ENCODE data around the gene RFWD3.
"Not testable (repeated sequence)": the region's sequence is repeated elsewhere in the genome, so short reads cannot be mapped to it uniquely, and the experiment has no call there.

Gene RFWD3

DNA sequence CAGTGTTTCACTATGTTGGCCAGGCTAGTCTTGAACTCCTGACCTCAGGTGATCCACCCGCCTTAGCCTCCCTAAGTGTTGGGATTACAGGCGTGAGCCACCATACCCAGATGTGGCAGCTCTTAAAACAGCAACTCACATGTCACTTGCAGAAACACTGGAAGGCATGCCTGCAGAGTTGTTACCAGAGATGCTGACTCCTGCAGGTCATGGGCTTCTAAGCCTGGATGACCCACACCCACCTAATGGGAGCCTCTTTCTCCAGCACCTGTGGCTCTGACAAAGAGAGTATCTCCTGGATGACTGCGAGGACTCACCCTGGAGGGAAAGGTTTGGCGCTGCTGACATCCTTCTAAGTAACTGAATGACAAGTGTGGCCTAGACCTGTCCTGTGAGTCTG lies 11.2 kb upstream of the RFWD3 start:
- no peak for DNase-seq (ENCODE audit: extremely low spot score)
- ChIA-PET CTCF (no interaction called here), POLR2A (interaction anchor here (2.8 kb wide), 1 partner anchor 11 kb away, joined by 9 read pairs; the partner anchor contains the start of gene RFWD3)
- TF ChIP-seq LEF1 (IDR thresholded peaks at IDR 0.05; ENCODE audit: borderline replicate concordance), result no peak
- no peak for TF ChIP-seq NFRKB (IDR thresholded peaks at IDR 0.05)
- TF ChIP-seq FOXK2 (IDR thresholded peaks at IDR 0.05), result no peak
- no peak for TF ChIP-seq TARDBP (IDR thresholded peaks at IDR 0.05)
- no peak for TF ChIP-seq L3MBTL2 (conservative IDR thresholded peaks at IDR 0.05)
- TF ChIP-seq BHLHE40 (IDR thresholded peaks at IDR 0.05; ENCODE audit: borderline replicate concordance), result no peak
- no peak for TF ChIP-seq FOXM1 (IDR thresholded peaks at IDR 0.05; ENCODE audit: borderline replicate concordance)
- no peak for TF ChIP-seq ARNT (IDR thresholded peaks at IDR 0.05)
- no peak for TF ChIP-seq ELF4 (IDR thresholded peaks at IDR 0.05)
- TF ChIP-seq, protein P1, sequence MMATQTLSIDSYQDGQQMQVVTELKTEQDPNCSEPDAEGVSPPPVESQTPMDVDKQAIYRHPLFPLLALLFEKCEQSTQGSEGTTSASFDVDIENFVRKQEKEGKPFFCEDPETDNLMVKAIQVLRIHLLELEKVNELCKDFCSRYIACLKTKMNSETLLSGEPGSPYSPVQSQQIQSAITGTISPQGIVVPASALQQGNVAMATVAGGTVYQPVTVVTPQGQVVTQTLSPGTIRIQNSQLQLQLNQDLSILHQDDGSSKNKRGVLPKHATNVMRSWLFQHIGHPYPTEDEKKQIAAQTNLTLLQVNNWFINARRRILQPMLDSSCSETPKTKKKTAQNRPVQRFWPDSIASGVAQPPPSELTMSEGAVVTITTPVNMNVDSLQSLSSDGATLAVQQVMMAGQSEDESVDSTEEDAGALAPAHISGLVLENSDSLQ (IDR thresholded peaks at IDR 0.05), result no peak

DNA sequence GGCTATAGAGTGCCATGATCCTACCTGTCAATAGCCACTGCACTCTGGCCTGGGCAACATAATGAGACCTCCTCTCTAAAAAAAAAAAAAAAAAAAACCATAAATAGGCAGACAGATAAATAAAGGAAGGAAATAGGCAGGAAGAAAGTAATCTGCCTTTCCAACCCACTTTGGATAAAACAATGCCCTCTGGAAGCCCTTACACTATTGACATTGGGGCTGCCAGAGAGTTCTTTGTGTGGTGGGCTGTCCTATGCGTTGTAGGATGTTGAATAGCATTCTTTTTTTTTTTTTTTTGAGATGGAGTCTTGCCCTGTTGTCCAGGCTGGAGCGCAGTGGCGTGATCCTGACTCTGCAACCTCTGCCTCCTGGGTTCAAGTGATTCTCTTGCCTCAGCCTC lies 7.2 kb upstream of the RFWD3 start:
- ChIA-PET POLR2A (no interaction called here), CTCF (no interaction called here)
- no peak for TF ChIP-seq FOXM1 (IDR thresholded peaks at IDR 0.05; ENCODE audit: borderline replicate concordance)
- TF ChIP-seq FOXK2 (IDR thresholded peaks at IDR 0.05), result no peak
- no peak for TF ChIP-seq ZNF384 (IDR thresholded peaks at IDR 0.05)
- TF ChIP-seq ARNT (IDR thresholded peaks at IDR 0.05), result no peak
- no peak for TF ChIP-seq HDGF (IDR thresholded peaks at IDR 0.05; ENCODE audit: borderline replicate concordance)
- TF ChIP-seq SP1 (IDR thresholded peaks at IDR 0.05), result no peak
- no peak for TF ChIP-seq SUZ12 (IDR thresholded peaks at IDR 0.05)
- no peak for TF ChIP-seq L3MBTL2 (conservative IDR thresholded peaks at IDR 0.05)
- TF ChIP-seq CTBP1 (IDR thresholded peaks at IDR 0.05; ENCODE audit: borderline replicate concordance), result no peak
- TF ChIP-seq TARDBP (IDR thresholded peaks at IDR 0.05), result no peak
- no peak for TF ChIP-seq ELF4 (IDR thresholded peaks at IDR 0.05)
- TF ChIP-seq, protein P1 (IDR thresholded peaks at IDR 0.05), result no peak
- no peak for TF ChIP-seq LEF1 (IDR thresholded peaks at IDR 0.05; ENCODE audit: borderline replicate concordance)
- no peak for TF ChIP-seq FOXA1 (IDR thresholded peaks at IDR 0.05)
- no peak for TF ChIP-seq BHLHE40 (IDR thresholded peaks at IDR 0.05; ENCODE audit: borderline replicate concordance)
- no peak for TF ChIP-seq NFRKB (IDR thresholded peaks at IDR 0.05)
- DNase-seq (ENCODE audit: extremely low spot score), result no peak

DNA sequence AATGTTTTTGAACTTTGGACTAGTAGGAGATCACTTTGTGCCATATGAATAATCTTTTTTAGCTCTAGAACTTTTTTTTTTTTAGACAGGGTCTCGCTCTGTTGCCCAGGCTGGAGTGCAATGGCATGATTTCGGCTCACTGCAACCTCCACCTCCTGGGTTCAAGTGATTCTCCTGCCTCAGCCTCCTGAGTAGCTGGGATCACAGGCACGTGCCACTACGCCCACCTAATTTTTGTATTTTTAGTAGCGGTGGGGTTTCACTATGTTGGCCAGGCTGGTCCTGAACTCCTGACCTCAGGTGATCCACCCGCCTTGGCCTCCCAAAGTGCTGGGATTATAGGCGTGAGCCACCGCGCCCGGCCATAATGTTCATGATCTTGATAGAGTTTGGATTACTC lies 2.2 kb upstream of the RFWD3 start:
- CTCF ChIA-PET, result interaction anchor here (1.5 kb wide), 1 partner anchor 10 kb away, joined by 5 read pairs; no protein-coding TSS in a partner anchor
- POLR2A ChIA-PET; DNase-seq (ENCODE audit: extremely low spot score): not testable (repeated sequence)

DNA sequence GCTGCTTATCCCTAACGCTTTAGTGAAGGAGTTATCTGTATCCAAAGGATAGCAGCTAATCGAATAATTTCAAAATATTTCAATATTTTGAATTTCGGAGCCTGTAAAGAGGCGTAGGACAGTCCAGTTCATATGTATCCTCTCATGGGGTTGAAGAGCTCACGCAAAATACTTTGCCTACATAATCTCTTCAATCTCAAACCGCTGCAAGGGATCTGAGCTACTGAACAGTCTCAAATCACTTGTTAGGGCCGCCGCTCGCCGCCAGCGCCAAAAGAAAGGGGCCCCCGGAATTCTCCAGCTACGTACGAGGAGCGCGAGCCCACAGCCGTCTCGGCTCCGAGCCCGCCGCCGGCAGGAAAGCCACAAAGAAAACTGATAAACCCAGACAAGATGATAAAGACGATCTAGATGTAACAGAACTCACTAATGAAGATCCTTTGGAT lies 601 bp upstream of the RFWD3 start:
- CTCF ChIA-PET, result no interaction called here
- POLR2A ChIA-PET, result interaction anchor here (0.6 to 1.7 kb wide), 9 partner anchors 10 to 187 kb away, joined by 3 to 10 read pairs (median 4); partner anchors contain the start of genes GLG1 and MLKL
- no peak for DNase-seq (ENCODE audit: extremely low spot score)
- no peak for TF ChIP-seq TARDBP (IDR thresholded peaks at IDR 0.05)
- no peak for TF ChIP-seq FOXA1 (IDR thresholded peaks at IDR 0.05)
- TF ChIP-seq ELF4 (IDR thresholded peaks at IDR 0.05), result no peak
- no peak for TF ChIP-seq NFRKB (IDR thresholded peaks at IDR 0.05)

DNA sequence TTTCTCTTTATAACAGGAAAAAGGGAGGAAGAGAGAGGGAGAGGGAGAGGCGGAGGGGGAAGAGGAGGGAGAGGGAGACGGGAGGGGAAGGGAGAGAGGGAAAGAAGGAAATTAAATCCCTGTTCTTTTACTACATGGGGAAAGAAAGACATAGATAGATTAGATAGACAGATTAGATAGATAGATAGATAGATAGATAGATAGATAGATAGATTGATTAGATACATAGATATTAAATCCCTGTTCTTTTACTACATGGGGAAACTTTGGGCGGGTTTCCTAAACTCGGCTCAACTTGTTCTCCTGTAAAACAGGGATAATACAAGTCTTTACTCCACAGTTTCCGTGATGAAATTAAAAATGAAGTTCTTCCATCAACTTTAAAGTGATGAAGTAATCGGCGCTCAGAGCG lies 661 bp downstream of the RFWD3 start:
- ChIA-PET POLR2A (interaction anchor here (1.1 to 1.4 kb wide), 3 partner anchors 8 to 59 kb away, joined by 4 to 5 read pairs (median 4); partner anchors contain the start of gene GLG1), CTCF (interaction anchor here (0.6 kb wide), 1 partner anchor 197 kb away, joined by 3 read pairs; no protein-coding TSS in a partner anchor)
- TF ChIP-seq ARNT (IDR thresholded peaks at IDR 0.05) (no peak), FOXA1 (IDR thresholded peaks at IDR 0.05) (no peak), LEF1 (IDR thresholded peaks at IDR 0.05; ENCODE audit: borderline replicate concordance) (no peak), SUZ12 (IDR thresholded peaks at IDR 0.05) (no peak), SP1 (IDR thresholded peaks at IDR 0.05) (no peak), NFRKB (IDR thresholded peaks at IDR 0.05) (no peak), FOXK2 (IDR thresholded peaks at IDR 0.05) (no peak), HDGF (IDR thresholded peaks at IDR 0.05; ENCODE audit: borderline replicate concordance) (no peak), TARDBP (IDR thresholded peaks at IDR 0.05) (no peak), ELF4 (IDR thresholded peaks at IDR 0.05) (no peak), FOXM1 (IDR thresholded peaks at IDR 0.05; ENCODE audit: borderline replicate concordance) (no peak)

DNA sequence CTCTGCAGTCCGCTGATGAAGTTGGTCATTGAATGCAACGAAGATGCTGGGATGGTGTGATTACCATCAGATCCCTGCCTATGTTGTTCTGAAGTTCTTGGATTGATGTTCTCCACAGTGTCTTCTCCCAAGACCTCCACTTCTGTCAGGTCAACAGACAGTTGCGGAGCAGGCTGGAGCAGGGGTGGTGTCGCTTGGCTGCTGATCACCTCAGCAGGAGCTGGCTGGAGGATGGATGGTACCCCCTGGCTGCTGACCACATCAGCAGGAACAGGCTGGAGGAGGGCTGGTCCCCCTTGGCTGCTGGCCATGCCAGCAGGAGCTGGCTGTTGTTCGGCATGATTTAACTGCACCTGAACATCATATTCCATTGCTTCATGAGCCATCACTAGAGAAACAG lies 5.6 kb downstream of the RFWD3 start:
- ChIA-PET CTCF (no interaction called here), POLR2A (no interaction called here)
- DNase-seq (ENCODE audit: extremely low spot score), result no peak
- TF ChIP-seq NFRKB (IDR thresholded peaks at IDR 0.05) (no peak), HDGF (IDR thresholded peaks at IDR 0.05; ENCODE audit: borderline replicate concordance) (no peak), LEF1 (IDR thresholded peaks at IDR 0.05; ENCODE audit: borderline replicate concordance) (no peak), ARNT (IDR thresholded peaks at IDR 0.05) (no peak), L3MBTL2 (conservative IDR thresholded peaks at IDR 0.05) (no peak), ZNF384 (IDR thresholded peaks at IDR 0.05) (no peak), ELF4 (IDR thresholded peaks at IDR 0.05) (no peak), SUZ12 (IDR thresholded peaks at IDR 0.05) (no peak), SP1 (IDR thresholded peaks at IDR 0.05) (no peak)
- TF ChIP-seq, protein P1 (IDR thresholded peaks at IDR 0.05), result no peak

More for the DNA sequence above, 661 bp downstream of the RFWD3 start:
- no peak for DNase-seq (ENCODE audit: extremely low spot score)

DNA sequence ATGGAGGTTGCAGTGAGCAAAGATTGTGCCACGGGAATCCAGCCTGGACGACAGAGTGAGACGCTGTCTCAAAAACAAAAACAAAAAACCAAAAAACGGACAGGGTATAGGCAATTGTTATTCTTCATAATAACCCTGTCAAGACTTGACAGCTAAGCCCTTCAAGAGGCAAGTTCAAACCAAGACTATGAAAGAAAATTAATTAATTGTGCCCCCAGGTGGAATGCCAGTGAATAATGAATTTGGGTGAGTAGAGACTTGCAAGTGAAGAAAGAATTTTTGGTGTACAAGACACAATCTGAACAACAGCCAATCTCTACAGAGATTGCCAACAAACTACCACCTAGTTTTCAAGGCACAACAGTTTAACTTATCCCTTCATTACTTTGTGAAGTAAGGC lies 6.3 kb downstream of the RFWD3 start:
- ChIA-PET POLR2A (no interaction called here), CTCF (no interaction called here)
- DNase-seq (ENCODE audit: extremely low spot score), result no peak
- TF ChIP-seq FOXA1 (IDR thresholded peaks at IDR 0.05) (no peak), TARDBP (IDR thresholded peaks at IDR 0.05) (no peak), BHLHE40 (IDR thresholded peaks at IDR 0.05; ENCODE audit: borderline replicate concordance) (no peak), LEF1 (IDR thresholded peaks at IDR 0.05; ENCODE audit: borderline replicate concordance) (no peak), SP1 (IDR thresholded peaks at IDR 0.05) (no peak), HDGF (IDR thresholded peaks at IDR 0.05; ENCODE audit: borderline replicate concordance) (no peak), FOXK2 (IDR thresholded peaks at IDR 0.05) (no peak)

Measured in HEK293T (cell line).